DOHH2 (cell line): Measurements from ENCODE around the gene ABCG8.

Experiments used
- CTCF ChIP-seq: fragments of 200-600 bp; sonication (generic); IDR thresholded peaks from one replicate; pipeline ENCODE4 v1.5.1; 2014; ENCODE audit warnings: antibody characterized with exemption, mild to moderate bottlenecking, low read depth, low read length; ENCODE audit not compliant: poor library complexity, severe bottlenecking
- EZH2phosphoT487 ChIP-seq: fragments of 200-600 bp; sonication (generic); IDR thresholded peaks from 2 replicates; pipeline ENCODE4 v1.6.1; 2017; ENCODE audit warnings: borderline replicate concordance, mild to moderate bottlenecking, antibody characterized with exemption, low read length, moderate library complexity, mixed read lengths

DNA sequence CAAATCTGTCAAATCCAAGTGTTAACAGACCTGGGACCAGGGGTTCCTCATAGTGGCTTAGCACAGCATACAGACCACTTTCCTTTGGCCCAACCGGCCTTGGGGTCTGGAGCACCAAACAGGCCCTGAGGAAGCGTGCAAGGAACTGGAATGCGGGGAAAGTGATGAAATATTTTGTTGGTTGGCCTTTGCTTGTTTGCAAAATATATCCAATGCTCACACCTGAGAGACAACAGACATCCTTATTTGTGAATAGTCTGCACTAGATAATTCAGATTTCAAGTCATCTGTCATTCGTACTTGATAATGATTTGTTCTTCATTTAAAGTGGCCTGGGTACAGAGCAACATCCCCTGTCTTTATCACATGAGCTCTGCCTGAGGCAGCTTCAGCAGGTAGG is 43.5 kb downstream of the ABCG8 start:
- no peak for TF ChIP-seq CTCF
- TF ChIP-seq EZH2phosphoT487: no peak
